DMS153 treated with DMSO at 0.1 percent for 48 hours (cell line): ENCODE data around the gene PEX19.

Experiments
- DNase-seq: peaks from one replicate; lab custom pipeline; 2025; ENCODE audit not compliant: unreplicated experiment; lab: John Stamatoyannopoulos, UW

The PEX19 gene

DNA sequence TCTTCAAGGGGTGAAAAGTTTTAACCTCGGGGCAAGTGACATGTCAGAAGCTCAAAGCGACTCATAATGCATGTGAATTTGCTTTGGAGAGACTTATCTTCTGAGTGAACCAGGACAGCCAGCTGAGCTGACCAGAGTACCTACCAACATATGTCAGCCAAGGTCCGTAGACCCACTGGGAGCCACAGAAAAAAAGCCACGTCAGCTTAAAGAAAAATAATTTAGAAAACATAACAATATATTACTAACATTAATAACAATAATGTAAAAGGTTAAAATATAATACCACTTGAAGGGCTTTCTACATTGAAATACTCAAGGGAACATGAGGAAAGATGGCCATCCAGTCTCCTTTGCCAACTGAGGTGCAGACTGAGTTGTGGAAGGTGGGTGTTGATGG lies 6.9 kb downstream of the PEX19 start:
- no peak for DNase-seq

DNA sequence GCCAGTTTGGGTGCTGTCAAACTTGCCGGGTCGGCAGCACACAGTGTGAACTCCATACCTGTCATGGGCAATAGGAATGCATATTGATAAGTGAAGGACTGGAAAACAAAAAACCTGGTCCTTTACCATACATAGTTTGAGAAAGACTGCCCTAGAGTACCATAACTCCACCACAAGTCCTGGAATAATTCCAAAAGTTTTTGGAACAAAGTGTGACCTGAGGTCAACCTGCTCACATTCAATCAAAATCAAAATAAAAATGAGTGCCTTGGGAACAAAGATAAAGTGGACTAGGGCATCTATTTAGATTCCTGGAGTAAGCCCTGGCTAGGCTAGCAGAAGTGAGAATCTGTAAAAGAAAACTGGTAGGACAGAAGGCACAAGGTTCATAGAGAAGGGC lies 7.6 kb downstream of the PEX19 start:
- no peak for DNase-seq

DNA sequence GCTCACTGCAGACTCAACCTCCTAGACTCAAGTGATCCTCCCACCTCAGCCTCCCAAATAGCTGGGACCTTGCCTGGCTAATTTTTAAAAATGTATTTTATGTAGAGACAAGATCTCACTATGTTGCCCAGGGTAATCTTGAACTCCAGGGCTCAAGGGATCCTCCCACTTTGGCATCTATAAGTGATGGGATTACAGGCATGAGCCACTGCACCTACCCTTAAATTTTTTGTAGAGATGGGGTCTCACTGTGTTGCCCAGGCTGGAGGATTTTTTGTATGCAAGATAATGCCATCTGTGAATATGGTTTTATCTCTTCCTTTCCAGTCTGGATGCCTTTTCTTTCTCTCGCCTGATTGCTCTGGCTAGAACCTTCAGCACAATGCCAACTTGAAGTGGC lies 13.9 kb downstream of the PEX19 start:
- DNase-seq: no peak

DNA sequence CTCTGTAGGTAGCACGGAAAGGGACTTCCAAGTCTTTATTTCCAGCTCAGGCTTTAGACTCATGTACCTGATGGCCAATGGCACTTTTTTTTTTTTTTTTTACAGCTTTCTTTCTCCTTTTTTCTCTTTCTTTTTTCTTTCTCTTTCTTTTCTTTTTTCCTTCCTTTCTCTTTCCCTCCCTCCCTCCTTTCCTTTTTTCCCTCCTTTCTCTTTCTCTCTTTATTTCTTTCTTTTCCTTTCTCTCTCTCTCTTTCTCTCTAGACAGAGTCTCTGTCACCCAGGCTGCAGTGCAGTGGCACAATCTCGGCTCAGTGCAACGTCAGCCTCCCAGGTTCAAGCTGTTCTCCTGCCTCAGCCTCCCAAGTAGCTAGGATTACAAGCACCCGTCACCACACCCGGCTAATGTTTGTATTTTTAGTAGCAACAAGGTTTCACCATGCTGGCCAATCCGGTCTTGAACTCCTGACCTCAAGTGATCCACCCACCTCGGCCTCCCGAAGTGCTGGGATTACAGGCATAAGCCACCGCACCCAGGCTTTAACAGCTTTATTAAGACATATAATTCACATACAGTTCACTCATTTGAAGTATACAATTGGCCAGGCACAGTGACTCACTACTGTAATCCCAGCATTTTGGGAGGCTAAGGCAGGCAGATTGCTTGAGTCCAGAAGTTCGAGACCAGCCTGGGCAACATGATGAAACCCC lies 17.5 kb downstream of the PEX19 start:
- DNase-seq: no peak

DNA sequence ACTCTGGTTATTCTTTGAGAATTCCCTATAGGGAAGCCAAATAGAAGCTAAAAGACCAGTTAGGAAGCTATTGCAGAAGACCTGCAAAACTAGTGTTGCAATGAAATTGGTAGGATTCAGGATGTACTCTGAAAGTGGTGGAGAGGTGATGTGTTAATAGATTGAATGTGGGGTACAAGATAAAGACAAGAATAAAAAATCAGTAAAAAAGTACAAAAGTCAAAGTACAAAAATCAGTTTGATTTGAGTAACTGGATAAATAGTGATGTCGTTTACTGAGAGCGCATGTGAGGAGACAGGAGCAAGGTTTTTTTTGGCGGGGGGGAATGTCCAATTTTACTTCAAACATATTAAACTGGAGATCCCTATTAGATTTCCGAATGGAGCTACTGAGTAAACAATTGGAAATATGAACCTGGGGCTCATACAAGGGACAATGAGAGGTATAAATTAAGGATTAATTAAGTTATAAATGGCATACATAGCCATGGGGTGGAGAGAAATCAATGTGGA lies 20.1 kb downstream of the PEX19 start:
- DNase-seq: no peak

DNA sequence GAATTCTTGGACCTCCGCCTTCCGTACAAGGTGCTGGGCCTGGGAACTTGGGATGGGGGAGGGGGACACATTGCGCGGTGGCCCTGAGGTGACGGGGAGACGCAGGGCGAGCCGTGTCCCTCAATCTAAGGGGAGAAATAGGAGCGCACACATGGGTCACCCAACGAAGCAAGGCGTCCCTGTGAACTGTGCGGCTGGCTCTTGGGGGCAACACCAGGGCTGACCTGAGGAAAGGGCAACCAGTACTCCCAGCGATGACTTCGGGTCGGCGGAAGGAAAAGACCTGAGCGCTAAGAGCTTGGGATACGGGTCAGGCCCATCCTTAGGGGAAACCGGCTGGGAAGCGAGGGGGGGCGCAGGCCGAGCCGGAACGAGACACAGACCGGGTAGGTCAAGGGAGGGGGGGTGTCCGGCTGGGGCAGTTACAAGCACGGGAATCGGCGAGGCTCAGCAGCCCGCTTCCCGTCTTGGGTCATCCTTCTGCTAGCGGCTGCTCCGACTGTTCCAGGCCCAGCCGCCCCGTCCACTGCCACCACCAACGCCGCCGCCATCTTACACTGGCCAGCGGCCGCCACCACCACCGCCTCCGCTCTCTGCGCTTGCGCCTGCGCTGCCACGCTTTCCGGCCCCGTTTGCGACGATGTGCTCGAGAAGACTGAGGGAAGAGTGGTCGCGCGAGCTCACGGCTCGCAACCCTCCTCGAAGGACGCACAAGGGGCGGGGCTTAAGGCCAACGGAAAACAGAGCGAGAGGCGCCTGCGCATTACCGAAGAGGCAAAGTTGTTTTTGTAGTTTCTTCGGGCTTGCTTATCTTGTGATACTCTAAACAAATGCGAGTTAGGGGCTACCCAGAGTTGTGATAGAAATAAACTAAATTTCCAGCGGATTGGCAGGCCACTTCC lies 22.8 kb downstream of the PEX19 start, which contains the start of gene DCAF8:
TSS of gene DCAF8 (minus strand) at position 657 of the 902 bp plus-strand sequence. CDS start 18,541 bp downstream, outside the sequence.
- peak; percentile 99 for DNase-seq

DNA sequence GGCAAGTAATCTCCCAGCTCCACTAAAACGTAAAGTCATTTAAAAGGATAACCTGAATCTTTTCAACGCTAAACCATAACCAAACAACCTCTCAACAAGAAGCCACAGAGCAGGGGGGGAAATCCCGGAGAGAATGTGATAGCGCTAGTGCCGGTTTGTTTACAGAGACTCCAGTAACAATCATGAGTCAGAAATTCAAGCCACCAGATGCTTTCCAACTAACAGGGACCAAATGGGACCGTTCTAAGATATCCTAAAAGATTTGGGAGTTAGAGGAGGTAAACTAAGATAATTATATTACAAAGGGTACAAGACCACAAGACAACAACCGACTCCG lies 23.4 kb downstream of the PEX19 start:
- DNase-seq: peak; percentile 60

DNA sequence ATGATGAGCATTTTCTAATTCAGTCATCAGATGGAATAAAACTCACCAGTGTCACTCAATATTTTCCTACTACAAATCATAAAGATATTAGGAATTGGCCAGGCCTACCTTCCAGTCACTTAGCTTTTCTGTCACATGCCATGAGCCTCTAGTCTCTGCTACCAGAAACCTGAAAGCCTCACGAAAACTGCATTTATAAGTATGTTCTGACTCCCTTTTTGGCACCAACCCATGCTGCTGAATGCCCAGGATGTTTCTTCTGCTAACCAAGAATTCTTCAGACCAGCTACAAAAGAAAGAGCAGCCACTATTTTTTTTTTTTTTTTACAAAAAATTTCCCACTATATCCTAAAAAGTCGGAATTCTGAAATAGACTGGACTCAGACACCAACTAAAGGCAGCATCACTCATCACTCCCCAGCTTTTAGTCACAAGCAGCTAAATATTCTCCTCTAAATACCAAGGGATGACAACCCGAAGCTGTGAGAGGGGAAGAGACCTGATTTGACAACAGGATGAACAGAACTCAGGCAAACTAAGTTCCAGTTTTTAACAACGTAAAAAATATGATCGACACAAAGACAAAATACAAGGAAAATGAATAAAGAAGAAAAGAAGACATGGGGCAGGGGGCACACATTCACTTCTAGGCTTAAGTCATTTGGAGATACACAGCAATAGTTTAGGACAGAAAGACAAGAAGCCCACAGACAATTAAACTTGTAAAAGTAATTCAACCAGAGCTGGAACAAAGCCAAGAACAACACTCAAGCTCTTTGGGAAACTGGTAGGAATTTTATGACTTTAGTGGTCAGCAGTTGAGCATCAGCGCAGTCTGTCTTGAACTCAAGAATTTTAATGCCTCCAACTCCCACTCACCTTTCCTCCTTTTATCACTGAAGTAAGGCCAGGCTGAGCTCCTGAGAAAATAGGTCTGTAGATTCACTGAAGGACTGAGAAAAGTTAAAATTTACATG lies 24.2 kb downstream of the PEX19 start:
- no peak for DNase-seq

DNA sequence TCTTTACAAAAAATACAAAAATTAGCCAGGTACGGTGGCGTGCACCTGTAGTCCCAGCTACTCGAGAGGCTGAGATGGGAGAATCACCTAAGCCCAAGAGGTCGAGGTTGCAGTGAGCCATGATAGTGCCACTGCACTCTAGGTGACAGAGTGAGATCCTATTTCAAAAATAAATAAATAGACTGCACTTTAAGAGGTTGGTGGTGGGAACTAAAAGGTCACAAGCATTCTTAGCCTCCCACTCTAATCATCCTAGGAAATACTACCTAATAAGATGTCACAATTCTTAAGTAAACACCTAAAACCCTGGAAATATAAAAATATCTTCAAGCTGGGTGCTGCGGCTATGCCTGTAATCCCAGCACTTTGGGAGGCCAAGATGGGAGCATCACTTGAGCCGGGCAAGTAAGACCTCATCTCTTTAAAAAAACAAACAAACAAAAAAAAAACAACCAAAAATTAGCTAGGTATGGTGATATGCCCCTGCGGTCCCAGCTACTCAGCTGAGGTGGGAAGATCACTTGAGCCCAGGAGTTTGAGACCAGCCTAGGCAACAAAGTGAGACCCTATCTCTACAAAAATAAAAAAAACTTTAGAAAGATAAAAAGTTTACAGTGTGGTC lies 26.6 kb downstream of the PEX19 start:
- no peak for DNase-seq

DNA sequence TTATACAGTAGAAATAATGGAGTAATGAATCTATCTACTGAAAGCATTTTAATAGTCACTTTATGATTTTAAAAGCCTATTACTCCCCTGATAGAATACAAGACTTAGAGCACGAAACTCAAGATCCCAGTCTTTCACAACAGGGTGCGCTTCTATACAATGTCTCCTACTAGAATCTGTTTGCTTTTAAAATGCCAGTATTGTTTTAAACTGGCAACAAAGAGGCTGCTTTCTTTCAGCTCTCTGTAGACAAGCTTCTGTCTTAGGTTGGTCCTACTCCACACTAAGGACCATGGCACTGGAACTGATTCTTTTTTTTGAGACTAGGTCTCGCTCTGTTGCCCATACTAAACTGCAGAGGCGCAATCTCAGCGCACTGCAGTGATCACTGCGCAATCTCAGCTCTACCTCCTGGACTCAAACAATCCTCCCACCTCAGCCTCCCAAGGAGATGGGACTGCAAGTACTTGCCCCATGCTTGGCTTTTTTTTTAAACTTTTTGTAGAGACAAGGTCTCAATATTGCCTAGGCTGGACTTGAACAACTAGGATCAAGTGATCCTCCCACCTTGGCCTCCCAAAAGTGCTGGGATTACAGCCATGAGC lies 27.4 kb downstream of the PEX19 start:
- DNase-seq: no peak

DNA sequence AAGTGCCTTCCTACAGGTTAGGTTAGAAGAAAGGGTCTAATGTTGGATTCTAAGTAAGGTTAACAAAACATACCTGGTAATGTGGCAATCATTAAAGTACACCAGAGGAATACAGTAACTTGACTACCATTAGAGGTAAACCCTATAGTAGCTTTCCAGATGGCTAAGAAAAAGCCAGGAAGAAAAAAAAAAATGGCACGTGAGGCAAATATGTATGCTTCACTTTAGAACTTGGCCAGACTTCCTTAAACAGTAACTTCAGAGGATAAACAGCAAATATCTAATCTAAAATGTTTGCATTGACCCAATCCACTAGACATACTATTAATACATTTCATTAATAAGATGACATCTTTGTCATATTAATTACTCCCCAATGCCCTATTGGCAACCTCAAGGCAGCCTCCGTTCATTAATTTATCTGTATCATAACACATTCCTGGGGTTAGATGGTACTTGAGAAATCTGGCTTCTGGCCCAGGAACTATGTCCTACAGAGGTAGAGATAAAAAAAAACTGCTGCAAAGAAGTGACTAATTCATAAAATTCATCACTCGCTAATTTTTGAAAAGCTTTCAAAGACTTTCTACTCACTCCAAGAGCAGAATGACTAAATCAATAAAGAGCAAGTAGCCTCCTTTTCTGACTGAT lies 28.4 kb downstream of the PEX19 start:
- no peak for DNase-seq

DNA sequence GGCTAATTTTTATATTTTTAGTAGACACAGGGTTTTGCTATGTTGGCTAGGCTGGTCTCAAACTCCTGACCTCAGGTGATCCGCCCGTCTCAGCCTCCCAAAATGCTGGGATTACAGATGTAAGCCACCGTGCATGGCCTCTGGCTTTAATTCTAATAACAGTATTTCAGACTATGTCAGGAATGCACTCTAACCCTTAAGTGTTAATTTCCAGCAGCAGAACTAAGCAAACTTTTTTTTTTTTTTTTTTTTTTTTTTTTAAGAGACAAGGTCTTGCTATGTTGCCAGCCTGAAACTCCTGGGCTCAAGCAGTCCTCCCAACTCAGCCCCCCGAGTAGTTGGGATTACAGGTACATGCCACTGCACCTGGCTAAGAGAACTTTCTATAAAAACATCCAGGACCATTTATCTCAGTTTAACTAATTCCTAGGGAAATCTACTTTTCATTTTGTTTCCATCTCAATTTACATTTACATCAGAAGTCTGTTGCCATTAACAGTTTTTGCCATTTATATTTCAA lies 29.1 kb downstream of the PEX19 start:
- DNase-seq: no peak

DNA sequence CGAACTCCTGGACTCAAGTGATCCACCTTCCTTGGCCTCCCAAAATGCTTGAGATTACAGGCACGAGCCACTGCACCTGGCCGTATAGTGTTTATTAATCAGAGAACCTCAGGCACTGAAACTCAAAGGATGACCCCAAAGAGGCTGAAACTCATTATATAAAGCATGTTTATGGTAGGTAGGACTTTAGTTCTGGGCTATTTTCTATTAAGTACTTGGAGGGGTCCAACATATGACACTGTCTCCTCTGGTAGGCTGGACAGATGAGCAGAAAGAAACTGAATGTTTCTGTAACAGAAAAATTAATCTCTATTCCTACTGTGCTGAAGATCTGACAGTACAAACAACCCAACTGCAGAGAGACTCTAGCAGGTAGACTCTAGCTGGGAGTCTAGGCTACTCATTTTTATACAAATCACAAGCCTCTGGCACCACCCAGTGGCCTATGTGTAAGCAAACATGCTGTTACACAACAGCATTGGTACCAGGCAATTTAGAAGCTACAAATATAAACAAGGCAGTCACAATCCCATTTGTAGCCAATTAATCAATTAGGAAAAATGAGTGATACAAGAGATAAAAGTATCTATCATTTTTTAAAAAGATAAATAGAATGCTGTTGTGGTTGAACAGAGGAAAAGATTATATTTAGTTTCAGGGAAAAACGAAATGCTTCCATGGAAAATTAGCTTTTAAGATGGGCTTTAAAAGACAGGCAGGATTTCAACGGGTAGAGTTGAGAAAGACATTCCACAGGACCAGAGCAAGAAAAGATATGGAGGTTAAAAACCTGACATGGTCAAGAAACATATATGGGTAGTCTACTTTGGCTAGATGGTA lies 33.0 kb downstream of the PEX19 start:
- DNase-seq: peak; percentile 53

DNA sequence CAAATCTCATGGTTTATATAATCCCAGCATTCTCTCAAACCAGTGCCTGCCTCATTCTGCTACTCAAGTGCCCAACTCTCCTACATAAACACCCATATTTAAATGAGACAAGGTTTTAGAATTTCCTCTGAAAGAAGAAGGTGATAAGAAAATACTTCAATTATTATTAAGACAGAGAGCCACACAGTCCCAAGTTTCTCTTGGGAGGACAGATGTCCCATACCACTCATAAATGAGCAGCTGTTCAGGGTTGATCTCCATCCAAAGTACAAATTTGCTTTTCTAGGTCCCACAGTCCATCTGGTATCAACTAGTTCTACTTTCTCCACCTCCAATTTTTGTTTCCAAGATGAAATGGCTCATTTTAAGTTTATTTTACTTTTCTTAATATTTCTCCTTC lies 33.9 kb downstream of the PEX19 start:
- DNase-seq: no peak

DNA sequence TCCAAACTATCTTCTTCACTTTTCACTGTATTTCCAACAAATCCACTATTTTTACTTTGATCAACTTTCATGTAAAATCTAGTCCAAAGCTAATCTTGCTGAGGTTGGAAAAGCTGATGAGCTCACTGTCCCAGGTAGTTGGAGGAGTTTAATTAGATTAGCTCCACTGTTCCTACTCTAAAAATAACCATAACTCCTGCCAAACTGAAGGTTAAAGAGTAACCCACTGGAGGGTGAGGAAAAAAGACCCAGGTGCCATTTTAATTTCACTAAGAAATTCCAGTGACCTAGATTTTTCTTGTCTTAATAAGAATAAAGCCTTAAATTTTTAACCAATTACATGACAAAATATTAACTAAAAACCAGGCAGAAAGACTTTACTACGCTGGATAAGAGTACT lies 37.9 kb downstream of the PEX19 start:
- DNase-seq: no peak

DNA sequence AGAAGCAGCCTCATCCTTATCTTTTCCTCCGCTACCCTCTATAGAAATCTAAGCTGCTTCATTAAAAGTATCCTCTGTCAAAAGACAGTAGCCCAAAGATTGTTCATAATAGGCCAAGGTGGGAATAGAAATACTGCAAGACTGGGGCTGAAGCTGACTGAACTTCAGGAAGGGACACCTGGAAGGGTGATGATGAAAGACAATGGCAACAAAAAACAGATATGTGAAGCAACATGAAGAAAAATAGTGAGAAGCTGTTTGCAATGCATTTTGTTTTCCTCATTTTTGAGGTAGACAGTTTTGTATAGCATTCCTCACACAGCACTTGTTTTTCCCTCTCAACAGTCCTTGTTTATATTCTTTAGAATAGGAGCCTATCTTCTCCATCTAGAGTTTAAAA lies 39.5 kb downstream of the PEX19 start:
- no peak for DNase-seq

DNA sequence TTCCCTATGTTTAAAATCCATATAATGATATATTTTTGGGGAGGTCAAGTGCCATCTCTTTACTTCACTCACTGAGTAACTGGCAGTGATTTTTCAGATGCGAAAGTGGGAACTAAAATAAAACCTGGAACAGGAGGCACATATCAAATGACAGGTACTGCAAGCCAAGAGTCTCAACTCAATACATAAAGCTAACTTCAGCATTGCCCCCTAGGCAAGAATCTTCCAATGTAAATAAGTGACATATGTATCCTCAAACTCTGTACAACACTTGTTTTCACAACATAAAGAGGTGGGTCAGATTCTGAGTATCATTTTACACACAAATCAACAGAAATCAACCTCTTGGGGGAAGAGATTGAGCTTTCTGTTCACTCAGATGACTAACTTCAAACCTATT lies 40.7 kb downstream of the PEX19 start:
- no peak for DNase-seq

DNA sequence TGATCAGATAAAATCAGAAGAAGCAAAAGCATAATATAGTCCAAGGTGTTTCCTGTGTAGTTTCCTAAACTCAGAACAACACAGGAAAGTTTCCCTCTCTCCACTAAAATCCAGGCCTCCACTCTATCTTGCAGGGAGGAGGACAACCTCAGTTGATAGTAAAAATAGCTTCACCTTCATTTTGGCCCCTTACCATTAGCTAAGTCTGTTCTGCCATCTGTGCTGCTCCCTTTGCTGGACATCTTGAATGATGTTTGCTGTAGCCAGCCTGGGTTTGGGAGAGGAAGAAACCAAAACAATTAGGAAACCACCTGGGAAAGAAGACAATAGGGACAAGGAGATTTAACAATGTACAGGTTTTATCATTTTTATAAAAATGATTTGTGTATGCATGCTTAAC lies 41.2 kb downstream of the PEX19 start:
- DNase-seq: no peak
